COLO668 (cell line): ENCODE results near the gene OR2Y1.
"Not testable (repeated sequence)": the region's sequence is repeated elsewhere in the genome, so short reads cannot be mapped to it uniquely, and the experiment has no call there.

Experiments used
- DNase-seq: peaks from one replicate; lab custom pipeline; 2025; ENCODE audit not compliant: unreplicated experiment; lab: John Stamatoyannopoulos, UW

Gene OR2Y1

GRCh38 chr5:180740953-180741352, 1.1 kb upstream of the OR2Y1 start:
- DNase-seq: not testable (repeated sequence)

- no peak for DNase-seq
Measured at GRCh38 chr5:180739271-180739670, 587 bp downstream of the OR2Y1 start.

GRCh38 chr5:180736536-180736935, 3.3 kb downstream of the OR2Y1 start:
- DNase-seq: no peak

- no peak for DNase-seq
Measured at GRCh38 chr5:180724944-180725343, 14.9 kb downstream of the OR2Y1 start.

- no peak for DNase-seq
Measured at GRCh38 chr5:180723936-180724335, 15.9 kb downstream of the OR2Y1 start.

- no peak for DNase-seq
Measured at GRCh38 chr5:180720486-180720885, 19.4 kb downstream of the OR2Y1 start.

GRCh38 chr5:180719781-180720180, 20.1 kb downstream of the OR2Y1 start:
- no peak for DNase-seq

- peak; percentile 7 for DNase-seq
Measured at GRCh38 chr5:180718810-180719453, 20.9 kb downstream of the OR2Y1 start.

GRCh38 chr5:180717989-180718388, 21.9 kb downstream of the OR2Y1 start:
- no peak for DNase-seq

GRCh38 chr5:180704362-180704761, 35.5 kb downstream of the OR2Y1 start:
- DNase-seq: no peak

GRCh38 chr5:180703912-180704311, 35.9 kb downstream of the OR2Y1 start:
- DNase-seq: no peak

- not testable (repeated sequence) for DNase-seq
Measured at GRCh38 chr5:180703371-180703770, 36.5 kb downstream of the OR2Y1 start.

GRCh38 chr5:180700440-180700839, 39.4 kb downstream of the OR2Y1 start:
- DNase-seq: not testable (repeated sequence)

GRCh38 chr5:180699042-180699441, 40.8 kb downstream of the OR2Y1 start:
- DNase-seq: no peak

GRCh38 chr5:180696116-180696515, 43.7 kb downstream of the OR2Y1 start:
- DNase-seq: no peak

GRCh38 chr5:180692429-180692828, 47.4 kb downstream of the OR2Y1 start:
- no peak for DNase-seq

GRCh38 chr5:180691046-180691445, 48.8 kb downstream of the OR2Y1 start:
- no peak for DNase-seq

GRCh38 chr5:180690562-180690961, 49.3 kb downstream of the OR2Y1 start:
- DNase-seq: no peak

GRCh38 chr5:180689775-180690174, 50.1 kb downstream of the OR2Y1 start:
- DNase-seq: no peak
